ENCODE measurements around the gene CHD9NB. TPM values are rescaled to one million over a fixed set of nuclear protein-coding genes. Genes with fewer than 3 reads are reported as not detected.
"Not testable (repeated sequence)": the region's sequence is repeated elsewhere in the genome, so short reads cannot be mapped to it uniquely, and the experiment has no call there.

CHD9NB gene
- polyA plus RNA-seq, 4 donors, result 2.9 to 11.6 (median 10.3) TPM

DNA sequence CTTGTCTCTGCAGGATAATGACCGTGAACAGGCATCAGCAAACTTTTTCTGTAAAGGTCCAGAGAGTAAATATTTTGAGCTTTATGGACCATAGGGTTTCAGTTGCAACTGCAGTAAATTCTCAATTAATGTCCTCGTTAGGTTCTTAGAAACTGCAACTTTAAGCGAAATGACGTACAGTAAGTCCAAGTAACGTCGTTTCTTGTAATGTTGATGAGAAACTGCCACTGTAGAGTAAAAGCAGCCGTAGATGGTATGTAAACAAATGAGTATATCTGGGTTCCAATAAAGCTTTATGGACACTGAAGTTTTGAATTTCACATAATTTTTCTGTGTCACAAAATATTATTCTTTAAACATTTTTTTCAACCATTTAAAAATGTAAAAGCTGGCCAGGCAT lies 7.0 kb upstream of the CHD9NB start:
- no peak for DNase-seq (ENCODE audit: low read depth in 4 of 4, low spot score in 3 of 4)

DNA sequence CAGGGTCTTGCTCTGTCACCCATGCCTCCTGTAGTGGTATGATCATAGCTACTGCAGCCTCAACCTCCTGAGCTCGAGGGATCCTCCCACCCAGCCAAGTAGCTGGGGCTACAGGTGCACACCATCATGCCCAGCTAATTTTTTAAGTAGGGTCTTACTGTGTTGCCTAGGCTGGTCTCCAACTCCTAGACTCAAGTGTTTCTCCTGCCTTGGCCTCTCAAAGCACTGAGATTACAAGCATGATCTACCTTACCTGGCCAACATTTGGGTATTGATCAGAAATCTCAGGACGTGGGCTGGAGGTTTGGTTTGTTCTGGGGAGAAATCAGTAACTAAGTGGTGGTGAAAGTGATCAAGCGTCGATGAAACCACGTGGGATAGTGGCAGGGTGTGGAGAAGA lies 6.2 kb upstream of the CHD9NB start:
- no peak for DNase-seq (ENCODE audit: low read depth in 4 of 4, low spot score in 3 of 4)

DNA sequence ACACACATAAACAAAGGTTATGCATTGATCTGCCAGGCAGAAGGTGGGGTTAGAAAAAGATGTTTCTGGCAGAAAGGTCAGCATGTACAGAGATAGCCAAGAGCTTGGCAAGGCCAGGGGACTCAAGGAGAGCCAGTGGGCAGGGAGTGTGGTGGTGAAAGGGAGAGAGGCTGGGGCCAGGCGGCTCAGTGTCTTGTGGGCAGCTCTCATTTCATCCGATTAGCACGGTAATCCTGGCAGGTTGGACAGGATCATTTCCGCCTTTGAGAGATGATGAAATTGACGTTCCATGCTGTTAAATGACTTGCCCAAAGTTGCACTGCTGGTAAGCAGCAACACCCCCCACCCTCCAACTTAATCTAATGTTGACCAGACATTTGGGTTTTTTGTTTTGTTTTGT lies 5.7 kb upstream of the CHD9NB start:
- DNase-seq (ENCODE audit: low read depth in 4 of 4, low spot score in 3 of 4), result no peak

DNA sequence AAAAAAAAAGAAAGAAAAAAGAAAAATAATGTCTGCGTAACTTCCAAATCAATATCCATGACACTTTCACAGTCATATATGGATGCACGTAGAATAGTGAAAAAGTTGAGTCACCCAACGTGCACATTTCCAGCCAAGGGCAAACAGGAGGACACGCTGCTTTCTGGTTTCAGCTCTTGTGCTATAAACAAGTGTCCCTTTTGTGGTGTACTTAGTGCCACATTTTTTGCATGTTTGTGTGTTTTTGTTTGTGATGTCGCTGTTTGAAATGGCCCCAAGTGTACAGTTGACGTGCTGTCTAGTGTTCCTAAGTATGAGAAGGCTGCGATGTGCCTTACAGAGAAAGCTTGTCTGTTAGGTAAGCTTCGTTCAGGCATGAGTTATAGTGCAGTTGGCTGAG lies 5.0 kb upstream of the CHD9NB start:
- no peak for DNase-seq (ENCODE audit: low read depth in 4 of 4, low spot score in 3 of 4)

DNA sequence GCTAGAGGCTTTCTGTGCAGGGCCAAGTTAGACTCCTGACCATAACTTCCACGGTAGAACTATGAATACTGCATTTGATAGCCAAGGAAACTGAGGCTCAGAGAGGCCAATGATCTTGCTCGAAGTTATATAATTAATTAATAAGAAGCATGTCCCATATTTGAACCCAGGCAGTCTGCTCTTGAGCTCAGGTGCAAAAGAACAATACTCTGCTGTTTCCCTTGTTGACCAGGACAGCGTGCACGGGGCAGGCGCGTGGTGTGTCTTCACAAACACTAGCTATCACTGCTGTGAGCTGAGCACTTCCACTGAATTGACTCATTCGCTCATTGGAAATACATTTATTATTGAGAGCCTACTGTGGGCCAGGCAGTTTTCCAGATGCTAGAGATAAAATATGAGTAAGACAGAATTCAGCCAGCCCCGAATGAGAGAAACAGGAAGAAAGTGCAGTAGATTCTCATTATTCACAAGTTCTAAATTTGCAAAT lies 3.7 kb upstream of the CHD9NB start:
- DNase-seq (ENCODE audit: low read depth in 4 of 4, low spot score in 3 of 4), result no peak

DNA sequence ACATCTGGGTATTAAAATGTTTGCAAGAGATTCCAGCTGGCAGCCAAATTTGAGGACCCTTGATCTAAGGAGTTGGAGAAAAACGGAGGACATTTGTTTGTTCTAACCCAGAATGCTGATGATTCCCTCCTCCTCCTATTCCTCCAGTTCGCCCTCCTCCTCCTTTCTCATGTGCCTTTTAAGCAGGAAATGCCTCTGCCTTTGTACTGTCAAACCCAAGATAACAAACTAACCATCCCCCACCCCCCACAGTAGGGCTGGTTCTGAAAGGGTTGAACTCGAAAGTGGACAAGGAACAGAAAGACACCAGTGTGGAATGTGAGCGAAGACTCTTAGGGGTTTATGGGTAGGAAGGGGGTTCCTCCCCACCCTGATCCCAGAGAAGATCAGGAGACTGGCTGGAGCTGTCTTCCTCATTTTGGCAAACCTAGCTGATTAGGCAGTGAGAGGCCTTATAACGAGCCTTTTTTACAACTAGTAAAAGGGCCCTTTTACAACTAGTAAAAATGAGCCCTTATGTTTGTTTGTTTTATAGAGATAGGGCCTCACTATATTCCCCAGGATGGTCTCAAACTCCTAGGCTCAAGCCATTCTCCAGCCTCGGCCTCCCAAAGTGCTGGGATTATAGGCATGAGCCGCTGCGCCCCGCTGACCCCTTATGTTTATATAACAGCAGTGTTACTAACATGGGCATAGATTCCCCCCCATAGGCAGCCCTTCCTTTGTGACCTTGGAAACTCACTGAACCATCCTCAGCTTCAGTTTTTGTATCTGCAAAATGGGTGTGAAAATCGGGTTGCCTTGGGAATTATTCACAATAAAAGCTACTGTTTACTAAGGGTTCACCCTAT lies 3.1 kb upstream of the CHD9NB start:
- DNase-seq (ENCODE audit: low read depth in 4 of 4, low spot score in 3 of 4), result no peak

DNA sequence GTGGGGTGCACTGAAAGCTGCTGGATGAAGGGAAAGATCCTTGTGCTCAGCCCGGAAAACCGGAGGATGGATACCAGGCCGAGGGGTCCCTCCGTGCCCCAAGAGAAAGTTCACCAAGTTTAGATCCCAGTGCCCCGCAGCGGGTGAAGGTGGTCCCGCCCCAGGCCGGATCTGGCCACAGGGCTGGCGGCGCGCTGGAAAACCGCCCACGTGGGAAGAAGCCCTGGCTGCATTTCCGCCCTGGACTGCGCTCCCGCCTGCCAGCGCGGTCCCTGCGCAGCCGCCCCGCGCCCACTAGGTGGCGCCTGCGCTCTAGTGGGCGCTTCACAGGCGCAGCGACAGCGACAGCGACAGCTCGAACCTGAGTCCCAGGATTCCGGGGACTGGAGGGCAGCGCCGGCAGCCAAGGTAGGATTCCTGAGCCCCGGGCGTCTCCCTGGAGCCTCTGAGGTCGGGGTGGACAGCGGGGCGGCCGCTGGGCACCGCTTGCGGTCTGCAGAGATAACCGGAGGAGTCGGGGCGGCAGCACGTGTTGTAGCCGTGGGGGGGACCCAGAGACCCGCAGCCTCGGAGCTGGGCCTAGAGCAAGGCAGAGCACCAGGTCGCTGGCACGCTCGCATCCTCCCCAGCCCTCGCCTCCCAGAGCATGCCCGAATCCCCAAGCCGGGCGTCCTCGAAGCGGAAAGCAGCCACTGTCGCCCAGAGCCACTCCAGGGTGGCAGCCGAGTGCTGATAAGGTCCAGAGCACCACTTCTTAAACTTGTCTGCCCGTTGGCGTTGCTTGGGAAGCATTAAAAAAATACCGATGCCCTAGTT lies 2.2 kb upstream of the CHD9NB start, which contains the start of gene CHD9:
CHD9 (plus strand) TSS at position 322 of the 816 bp plus-strand sequence. CDS start 101,099 bp downstream, outside the sequence.
- peak; percentile 83 to 86 (median 83) for DNase-seq (ENCODE audit: low read depth in 4 of 4, low spot score in 3 of 4)

DNA sequence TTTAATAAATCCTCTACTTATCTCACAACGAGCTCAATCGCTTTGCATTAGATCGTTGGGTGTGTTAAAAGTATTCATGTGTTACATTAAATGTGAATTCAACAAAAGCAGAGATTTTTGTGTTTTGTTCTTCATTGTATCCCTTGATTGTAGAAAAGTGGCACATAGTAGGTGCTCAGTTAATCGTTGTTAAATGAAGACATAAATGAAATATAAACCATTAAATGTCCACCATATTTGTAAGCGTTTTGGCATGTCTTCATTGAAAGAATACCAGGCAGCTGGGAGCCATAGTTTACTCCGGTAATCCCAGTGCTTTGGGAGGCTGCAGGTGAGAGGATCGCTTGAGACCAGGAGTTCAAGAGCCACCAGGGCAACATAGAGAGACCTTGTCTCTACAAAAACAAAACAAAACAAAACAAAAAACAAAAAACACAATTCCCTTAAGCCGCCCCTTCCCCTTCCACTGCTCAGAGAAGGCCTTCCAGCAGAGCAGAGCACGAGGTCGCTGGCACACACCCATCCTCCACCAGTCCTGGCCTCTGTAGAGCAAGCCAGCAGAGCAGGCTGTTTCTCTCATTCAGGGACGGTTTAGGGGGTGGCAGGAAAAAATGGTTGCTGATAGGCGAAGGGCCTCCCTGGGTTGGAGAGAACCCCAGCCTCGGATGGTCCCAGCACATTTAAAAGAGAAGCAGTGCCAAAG lies 1.4 kb upstream of the CHD9NB start:
- no peak for DNase-seq (ENCODE audit: low read depth in 4 of 4, low spot score in 3 of 4)

DNA sequence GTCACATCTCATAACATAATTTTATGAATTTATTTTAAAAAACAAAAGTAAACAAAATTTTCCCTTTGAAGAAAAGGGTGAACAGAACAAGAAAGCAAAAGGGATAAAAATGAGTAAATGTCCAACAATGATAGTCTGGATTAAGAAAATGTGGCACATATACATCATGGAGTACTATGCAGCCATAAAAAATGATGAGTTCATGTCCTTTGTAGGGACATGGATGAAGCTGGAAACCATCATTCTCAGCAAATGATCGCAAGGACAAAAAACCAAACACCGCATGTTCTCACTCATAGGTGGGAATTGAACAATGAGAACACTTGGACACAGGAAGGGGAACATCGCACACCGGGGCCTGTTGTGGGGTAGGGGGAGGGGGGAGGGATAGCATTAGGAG lies 1.4 kb downstream of the CHD9NB start:
- DNase-seq (ENCODE audit: low read depth in 4 of 4, low spot score in 3 of 4), result not testable (repeated sequence)

DNA sequence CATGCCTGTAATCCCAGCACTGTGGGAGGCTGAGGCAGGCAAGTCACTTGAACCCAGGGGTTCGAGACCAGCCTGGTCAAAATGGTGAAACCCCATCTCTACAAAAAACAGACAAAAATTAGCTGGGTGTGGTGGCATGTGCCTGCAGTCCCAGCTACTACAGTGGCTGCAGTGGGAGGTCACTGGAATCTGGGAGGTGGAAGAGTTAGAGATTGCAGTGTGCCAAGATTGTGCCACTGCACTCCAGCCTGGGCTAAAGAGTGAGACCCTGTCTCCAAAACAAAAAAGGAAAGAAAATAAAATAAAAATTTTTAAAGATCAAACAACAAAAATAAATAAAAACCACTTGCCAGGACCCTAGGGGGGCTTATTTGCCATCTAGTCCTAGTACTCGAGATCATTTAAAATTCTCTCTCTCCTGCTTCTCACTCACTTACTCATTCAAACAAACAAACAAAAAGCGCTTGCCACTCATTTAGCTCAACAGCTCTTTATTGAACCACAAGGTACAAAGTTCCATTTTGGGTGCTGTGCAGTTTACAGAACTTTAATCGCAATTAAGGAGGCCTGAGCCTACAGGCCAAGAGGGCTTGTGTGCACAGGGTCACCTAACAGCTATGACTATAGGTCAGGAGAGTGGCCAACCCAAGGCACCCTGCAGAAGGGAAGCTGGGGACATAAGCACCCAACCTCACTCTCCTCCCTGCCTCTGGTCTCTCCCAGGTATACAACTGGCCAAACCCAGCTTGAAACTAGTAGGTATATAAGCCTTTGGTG lies 4.4 kb downstream of the CHD9NB start:
- DNase-seq (ENCODE audit: low read depth in 4 of 4, low spot score in 3 of 4), result no peak

DNA sequence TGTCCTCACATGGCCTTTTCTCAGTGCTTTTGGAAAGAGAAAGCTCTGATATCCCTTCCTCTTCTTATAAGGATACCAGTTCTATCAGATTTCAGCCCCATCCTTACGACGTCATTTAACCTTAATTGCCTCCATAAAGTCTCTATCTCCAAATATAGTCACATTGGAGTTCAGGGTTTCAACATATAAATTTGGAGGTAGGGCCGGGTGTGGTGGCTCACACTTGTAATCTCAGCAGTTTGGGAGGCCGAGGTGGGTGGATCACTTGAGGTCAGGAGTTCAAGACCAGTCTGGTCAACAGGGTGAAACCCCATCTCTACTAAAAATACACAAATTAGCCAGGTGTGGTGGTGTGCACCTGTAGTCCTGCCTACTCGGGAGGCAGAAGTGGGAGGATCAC lies 5.2 kb downstream of the CHD9NB start:
- DNase-seq (ENCODE audit: low read depth in 4 of 4, low spot score in 3 of 4), result not testable (repeated sequence)

DNA sequence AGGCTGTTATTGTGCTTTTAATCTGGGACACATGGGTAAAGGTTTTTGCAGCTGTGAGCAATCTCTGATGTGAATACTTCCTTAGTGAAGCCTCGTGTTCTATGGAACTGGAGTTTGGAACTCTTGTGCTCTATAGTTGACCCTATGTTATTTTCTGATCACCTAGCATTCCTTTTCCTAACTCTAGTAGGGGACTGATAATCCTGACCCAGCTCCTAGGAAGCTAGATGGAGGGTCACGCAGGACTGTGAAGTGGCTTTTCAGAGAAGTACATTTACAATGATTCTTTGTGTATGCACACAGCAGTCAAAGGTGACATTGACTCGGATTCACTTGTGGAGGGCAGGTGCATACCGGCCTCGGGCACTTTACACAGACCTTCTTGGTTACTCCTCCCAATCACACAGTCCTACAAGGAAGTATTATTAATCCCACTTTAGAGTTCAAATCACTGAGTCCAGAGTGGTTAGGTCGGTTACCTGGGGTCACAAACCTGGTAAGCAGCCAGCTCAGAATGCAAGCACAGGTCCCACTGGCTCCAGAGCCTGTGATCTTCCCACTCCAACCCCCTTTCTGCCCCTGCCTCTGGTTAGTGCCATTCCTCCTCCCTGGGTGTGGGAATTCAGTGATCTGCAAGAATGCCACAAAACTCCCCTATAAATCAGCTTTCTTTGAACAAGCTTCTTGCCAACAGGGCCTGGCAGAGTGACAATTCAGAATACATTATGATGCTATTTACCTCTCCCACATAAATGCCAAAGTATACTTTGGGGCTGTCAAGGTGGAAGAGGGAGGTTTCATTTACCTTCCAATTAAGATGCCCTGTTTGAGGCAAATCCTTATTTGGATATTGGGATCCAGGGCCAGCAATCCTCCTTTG lies 7.1 kb downstream of the CHD9NB start:
- no peak for DNase-seq (ENCODE audit: low read depth in 4 of 4, low spot score in 3 of 4)

DNA sequence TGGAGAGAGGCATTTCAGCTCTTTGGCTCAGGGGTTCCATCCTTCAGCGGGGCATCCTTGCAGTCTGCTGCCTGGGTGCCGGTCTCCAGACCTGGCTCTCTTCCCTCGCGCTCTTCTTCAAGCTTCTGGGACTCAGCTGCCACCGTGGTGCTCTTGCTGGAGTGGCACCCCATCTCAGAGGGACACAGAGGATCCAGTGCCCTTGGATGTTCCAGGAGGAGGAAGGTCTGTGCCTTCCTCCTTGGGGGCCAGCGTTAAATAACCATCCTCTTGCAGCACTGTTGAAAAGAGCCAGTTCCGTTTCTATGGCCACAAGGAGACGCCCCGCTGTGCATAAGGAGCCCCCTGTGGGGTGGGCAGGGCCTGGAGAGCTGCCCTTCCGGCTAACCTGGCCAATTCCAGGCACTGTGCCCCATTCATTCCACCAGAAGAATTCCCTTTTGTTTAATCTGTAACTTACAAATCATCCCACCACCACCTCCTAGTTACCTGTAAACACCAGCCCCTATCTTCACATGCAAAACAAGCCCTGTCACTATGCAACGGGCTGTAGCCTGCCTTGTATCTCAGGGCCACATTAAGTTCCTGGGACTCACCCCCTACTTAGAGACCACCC lies 8.6 kb downstream of the CHD9NB start:
- no peak for DNase-seq (ENCODE audit: low read depth in 4 of 4, low spot score in 3 of 4)

DNA sequence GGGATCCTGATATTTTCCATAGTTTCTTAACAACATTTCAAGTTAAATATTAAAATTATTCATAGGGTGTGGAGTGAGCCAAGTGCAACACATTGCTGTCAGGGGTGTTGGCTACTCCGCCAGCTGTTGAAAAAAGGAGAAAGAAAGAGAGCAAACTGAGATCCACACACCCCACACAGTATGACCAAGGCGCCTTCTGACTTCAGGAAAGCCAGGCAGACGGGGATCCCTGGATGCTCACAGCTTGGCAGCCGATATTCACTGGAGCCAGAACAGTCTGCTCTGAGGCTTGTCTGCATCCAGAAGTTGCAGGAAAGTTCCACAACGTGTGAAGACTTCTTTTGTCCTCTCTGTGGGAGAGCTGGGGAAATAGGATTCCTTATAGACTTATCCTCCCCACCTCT lies 9.3 kb downstream of the CHD9NB start:
- DNase-seq (ENCODE audit: low read depth in 4 of 4, low spot score in 3 of 4), result no peak

DNA sequence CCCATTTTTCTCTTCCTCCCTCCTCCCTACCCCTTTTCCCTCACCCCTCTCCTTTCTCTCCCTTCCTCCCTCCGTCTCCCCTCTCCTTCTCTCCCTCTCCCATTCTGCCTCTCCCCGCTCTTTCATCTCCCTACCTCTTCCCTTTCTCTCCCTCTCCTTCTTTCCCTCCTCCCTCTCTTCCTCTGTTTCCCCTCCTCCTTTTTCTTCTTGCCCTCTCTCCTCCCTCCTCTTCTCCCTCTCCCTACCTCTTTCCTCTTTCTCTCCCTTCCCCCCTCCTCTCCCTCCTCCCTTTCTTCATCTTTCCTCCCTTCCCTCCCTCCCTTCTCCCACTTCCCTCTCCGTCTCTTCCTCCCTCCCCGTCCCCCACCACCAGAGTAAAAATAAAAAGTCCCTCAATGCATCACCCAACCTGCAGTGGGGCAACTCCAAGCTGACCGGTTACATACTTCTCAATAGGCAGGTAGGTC lies 10.4 kb downstream of the CHD9NB start:
- no peak for DNase-seq (ENCODE audit: low read depth in 4 of 4, low spot score in 3 of 4)

DNA sequence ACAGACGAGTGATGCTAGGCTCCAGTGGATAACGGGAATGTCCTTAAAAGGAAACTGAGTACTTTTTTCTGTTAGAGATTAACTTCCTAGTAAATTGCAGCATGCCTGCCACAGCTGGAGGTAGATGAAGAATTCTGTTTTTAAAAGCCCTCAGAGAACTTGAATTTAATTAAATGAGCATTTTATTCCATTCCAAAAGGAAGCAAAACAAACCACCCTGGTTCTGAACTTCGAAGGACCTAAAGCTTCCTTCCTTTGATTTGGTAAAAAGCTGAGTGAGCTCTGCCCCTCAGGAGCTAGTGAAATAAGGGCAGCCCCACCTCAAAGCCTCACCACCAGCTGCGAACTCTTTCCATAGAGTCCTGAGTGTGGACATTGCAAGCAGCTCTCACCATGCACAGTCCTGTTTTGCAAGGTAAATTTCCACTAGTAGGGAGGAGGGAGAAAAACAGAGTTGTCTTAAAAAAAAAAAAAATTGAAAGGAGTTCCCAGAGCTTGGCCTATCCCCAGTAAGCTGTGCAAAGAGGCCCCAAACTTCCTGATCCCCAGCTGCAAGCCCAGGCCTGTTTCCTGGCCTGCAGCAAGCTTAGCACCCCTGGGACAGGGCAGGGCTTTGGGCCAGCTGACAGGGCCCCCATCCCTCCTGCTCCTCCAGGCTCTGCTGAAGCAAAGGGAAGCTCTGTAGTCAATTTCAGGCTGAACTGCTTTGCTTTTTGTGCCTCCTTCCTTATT lies 11.2 kb downstream of the CHD9NB start:
- no peak for DNase-seq (ENCODE audit: low read depth in 4 of 4, low spot score in 3 of 4)

DNA sequence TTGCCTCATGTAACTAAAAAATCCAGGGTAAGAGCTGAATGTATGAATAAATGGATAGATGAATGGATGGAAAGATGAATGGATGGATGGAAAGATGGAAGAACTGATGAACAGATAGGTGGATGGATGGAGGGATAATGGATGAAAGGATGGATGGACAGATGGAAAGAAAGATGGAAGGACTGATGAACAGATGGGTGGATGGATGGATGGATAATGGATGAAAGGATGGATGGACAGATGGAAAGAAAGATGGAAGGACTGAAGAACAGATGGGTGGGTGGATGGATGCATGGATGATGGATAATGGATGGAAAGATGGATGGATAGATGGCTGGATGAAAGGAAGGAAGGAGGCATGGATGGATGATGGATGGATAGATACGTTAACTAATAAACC lies 11.9 kb downstream of the CHD9NB start:
- no peak for DNase-seq (ENCODE audit: low read depth in 4 of 4, low spot score in 3 of 4)

DNA sequence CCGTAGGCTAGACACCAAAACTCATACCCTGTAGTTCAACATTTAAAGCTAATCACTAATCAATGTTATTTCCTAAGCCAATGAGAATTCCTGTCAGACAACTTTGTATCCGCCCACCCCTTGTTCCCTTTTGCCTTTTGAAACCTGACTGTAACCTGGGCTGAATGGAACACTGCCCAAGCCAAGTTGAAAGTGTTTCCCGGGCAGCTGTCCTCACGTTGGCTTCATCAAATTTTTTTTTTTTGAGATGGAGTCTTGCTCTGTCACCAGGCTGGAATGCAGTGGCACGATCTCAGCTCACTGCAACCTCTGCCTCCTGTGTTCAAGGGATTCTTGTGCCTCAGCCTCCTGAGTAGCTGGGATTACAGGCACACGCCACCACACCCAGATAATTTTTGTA lies 16.0 kb downstream of the CHD9NB start:
- not testable (repeated sequence) for DNase-seq (ENCODE audit: low read depth in 4 of 4, low spot score in 3 of 4)

All from left renal pelvis (tissue), 4 donors.